Cardiac muscle cell (in vitro differentiated cells and primary cell): ENCODE results near the gene FHOD3. TPM values are rescaled to one million over a fixed set of nuclear protein-coding genes. Genes with fewer than 3 reads are reported as not detected.

Source experiments
- DNase-seq, 2 donors: peaks; one replicate each; pipeline versions ENCODE4 v3.0.0 to v3.0.0-alpha.2; 2010 to 2017; ENCODE audit warnings: low read depth in 1 of 2, low spot score in 1 of 2
- H3K27ac ChIP-seq: fragments of 200-600 bp; sonication (generic); 2 replicates; pipeline ENCODE4 v1.5.1; 2016
- H3K27me3 ChIP-seq: fragments of 200-600 bp; sonication (generic); 2 replicates; pipeline ENCODE4 v1.6.0; 2016; ENCODE audit warnings: control low read depth
- H3K36me3 ChIP-seq: fragments of 200-600 bp; sonication (generic); 2 replicates; pipeline ENCODE4 v1.5.1; 2016; ENCODE audit warnings: control low read depth
- H3K4me1 ChIP-seq: fragments of 200-600 bp; sonication (generic); 2 replicates; pipeline ENCODE4 v1.8.1; 2017; ENCODE audit warnings: low read depth, mild to moderate bottlenecking, mixed run types
- H3K4me3 ChIP-seq: fragments of 200-600 bp; sonication (generic); 2 replicates; pipeline ENCODE4 v1.5.1; 2016; ENCODE audit warnings: mild to moderate bottlenecking
- H3K9me3 ChIP-seq: fragments of 200-600 bp; sonication (generic); 2 replicates; pipeline ENCODE4 v1.5.1; 2017; ENCODE audit warnings: low read depth, mild to moderate bottlenecking, control low read depth
- polyA plus RNA-seq: library from polyadenylated mRNA; unstranded; fragments of >200 nt; fragmentation: Nextera tagmentation; extraction: Ambion mirVana; gene quantifications from 2 replicates; pipeline ENCODE4 v1.2.1, GENCODE V29; 2016
- total RNA-seq: library from RNA; depleted of rRNA; stranded (reverse); fragments of >200 nt; gene quantifications from 2 replicates; pipeline ENCODE4 v1.2.3, GENCODE V29; 2016
- TF ChIP-seq, protein P1 (sequence below): IDR thresholded peaks from 2 replicates; pipeline ENCODE4 v1.5.1; 2012; ENCODE audit warnings: low read depth, mild to moderate bottlenecking, low read length

Gene FHOD3
- total and polyA plus RNA-seq, 2 experiments from 2014 or later, result 127 to 347 TPM

- Histone ChIP-seq H3K9me3 (no peaks in the 10 kb centered on the region), H3K4me3 (no peak overlapping the region), H3K36me3 (no peaks in the 10 kb centered on the region), H3K4me1 (no peaks in the 10 kb centered on the region), H3K27me3 (no peaks in the 10 kb centered on the region), H3K27ac (no peak overlapping the region)
- peak in 1 of 2 donors; percentile 57 for DNase-seq
- TF ChIP-seq, protein P1, sequence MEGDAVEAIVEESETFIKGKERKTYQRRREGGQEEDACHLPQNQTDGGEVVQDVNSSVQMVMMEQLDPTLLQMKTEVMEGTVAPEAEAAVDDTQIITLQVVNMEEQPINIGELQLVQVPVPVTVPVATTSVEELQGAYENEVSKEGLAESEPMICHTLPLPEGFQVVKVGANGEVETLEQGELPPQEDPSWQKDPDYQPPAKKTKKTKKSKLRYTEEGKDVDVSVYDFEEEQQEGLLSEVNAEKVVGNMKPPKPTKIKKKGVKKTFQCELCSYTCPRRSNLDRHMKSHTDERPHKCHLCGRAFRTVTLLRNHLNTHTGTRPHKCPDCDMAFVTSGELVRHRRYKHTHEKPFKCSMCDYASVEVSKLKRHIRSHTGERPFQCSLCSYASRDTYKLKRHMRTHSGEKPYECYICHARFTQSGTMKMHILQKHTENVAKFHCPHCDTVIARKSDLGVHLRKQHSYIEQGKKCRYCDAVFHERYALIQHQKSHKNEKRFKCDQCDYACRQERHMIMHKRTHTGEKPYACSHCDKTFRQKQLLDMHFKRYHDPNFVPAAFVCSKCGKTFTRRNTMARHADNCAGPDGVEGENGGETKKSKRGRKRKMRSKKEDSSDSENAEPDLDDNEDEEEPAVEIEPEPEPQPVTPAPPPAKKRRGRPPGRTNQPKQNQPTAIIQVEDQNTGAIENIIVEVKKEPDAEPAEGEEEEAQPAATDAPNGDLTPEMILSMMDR, result no peak
Observed at GRCh38 chr18:36808681-36809080, 511.2 kb downstream of the FHOD3 start.

- TF ChIP-seq, protein P1, result peak; percentile 85
- no peaks in the 10 kb centered on the region for H3K27me3 ChIP-seq
- H3K27ac ChIP-seq, result no peak overlapping the region
- DNase-seq, result peak; percentile 79 to 82
- no peaks in the 10 kb centered on the region for H3K36me3 ChIP-seq
- H3K9me3 ChIP-seq, result no peaks in the 10 kb centered on the region
- no peak overlapping the region for H3K4me3 ChIP-seq
- H3K4me1 ChIP-seq, result peaks cover 6% of the 10 kb centered on the region
Observed at GRCh38 chr18:36809590-36810381, 512.3 kb downstream of the FHOD3 start.

- Histone ChIP-seq H3K27me3 (no peaks in the 10 kb centered on the region), H3K4me1 (peaks cover 18% of the 10 kb centered on the region), H3K9me3 (no peaks in the 10 kb centered on the region), H3K4me3 (no peak overlapping the region), H3K36me3 (no peaks in the 10 kb centered on the region), H3K27ac (no peak overlapping the region)
- peak in 1 of 2 donors; percentile 58 for DNase-seq
- TF ChIP-seq, protein P1, result no peak
Observed at GRCh38 chr18:36811430-36811829, 513.9 kb downstream of the FHOD3 start.

DNA sequence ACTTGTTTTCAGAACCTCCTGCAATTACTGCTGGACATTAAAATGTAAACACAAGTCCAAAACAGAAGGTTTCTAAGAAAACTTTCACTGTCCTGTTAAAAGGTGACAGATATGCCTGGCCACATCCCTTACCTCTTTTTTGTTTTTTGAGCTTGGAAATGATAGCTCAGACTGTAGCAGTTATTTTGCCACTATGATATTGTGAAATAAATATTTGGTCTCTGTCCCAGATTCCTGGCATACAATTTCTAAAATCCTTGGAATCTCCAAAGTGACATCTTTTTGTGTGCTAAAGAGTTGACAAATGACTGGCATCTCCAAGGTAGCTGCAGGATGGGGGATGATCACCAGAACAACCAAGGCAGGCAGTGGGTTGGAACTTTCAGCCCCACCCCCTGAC lies 514.4 kb downstream of the FHOD3 start:
- no peaks in the 10 kb centered on the region for H3K36me3 ChIP-seq
- H3K27me3 ChIP-seq, result no peaks in the 10 kb centered on the region
- peaks cover 18% of the 10 kb centered on the region for H3K4me1 ChIP-seq
- no peak overlapping the region for H3K27ac ChIP-seq
- no peak overlapping the region for H3K4me3 ChIP-seq
- no peaks in the 10 kb centered on the region for H3K9me3 ChIP-seq
- DNase-seq, result peak in 1 of 2 donors; percentile 28
- TF ChIP-seq, protein P1, result no peak

DNA sequence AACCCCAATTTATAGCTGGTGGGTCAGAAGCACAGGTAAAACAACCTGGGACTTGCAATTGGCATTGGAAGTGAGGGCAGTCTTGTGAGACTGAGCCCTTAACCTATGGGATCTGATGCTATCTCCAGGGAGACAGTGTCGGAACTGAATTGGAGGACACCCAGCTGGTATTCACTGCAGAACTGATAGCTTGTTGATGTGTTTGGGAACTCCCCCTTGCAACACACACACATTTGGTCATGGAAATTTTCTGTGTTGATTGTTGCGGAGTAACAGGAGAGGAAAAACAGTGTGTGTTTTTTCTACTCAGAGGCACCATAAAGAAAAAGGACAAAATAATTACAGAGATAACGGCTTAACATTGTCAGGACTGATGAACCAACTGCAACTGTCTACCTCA lies 515.2 kb downstream of the FHOD3 start:
- DNase-seq, result peak in 1 of 2 donors; percentile 74
- Histone ChIP-seq H3K9me3 (no peaks in the 10 kb centered on the region), H3K27ac (no peak overlapping the region), H3K4me3 (no peak overlapping the region), H3K4me1 (peaks cover 18% of the 10 kb centered on the region), H3K36me3 (no peaks in the 10 kb centered on the region), H3K27me3 (no peaks in the 10 kb centered on the region)
- TF ChIP-seq, protein P1, result no peak
